Activated CD8-positive, alpha-beta memory T cell treated with anti-CD3 and anti-CD28 coated beads, Interleukin-2, amount 10 ng/mL, durations not matched to agents 7 days and 5 days (primary cell): ENCODE measurements around the gene LMBR1. TPM values are rescaled to one million over a fixed set of nuclear protein-coding genes. Genes with fewer than 3 reads are reported as not detected.
A peak's percentile ranks its signal among the peaks of the same experiment; 100 is the strongest.

Source experiments
- ATAC-seq: fragments of 150-1000 bp; cut with Tn5 transposase; one replicate; pipeline ENCODE4 v1.10.0; 2021; ENCODE audit warnings: moderate library complexity
- CTCF ChIA-PET: fragments of 350-600 bp; sonication (Branson Sonifier 250); formaldehyde crosslinking; loops from one replicate; lab custom pipeline; 2021; ENCODE audit warnings: antibody characterized with exemption; lab: Charles Lee
- DNase-seq: peaks from one replicate; pipeline ENCODE4 v3.0.0-alpha.2; 2020
- H3K27ac Mint-ChIP-seq: one replicate; pipeline ENCODE4 v1.8.0; 2021; ENCODE audit warnings: mild to moderate bottlenecking, mixed read lengths
- H3K27me3 Mint-ChIP-seq: one replicate; pipeline ENCODE4 v1.8.0; 2021; ENCODE audit warnings: mixed read lengths
- H3K36me3 Mint-ChIP-seq: one replicate; pipeline ENCODE4 v1.8.0; 2021; ENCODE audit warnings: mild to moderate bottlenecking, mixed read lengths
- H3K4me1 Mint-ChIP-seq: one replicate; pipeline ENCODE4 v1.8.0; 2021; ENCODE audit warnings: mixed read lengths
- H3K4me3 Mint-ChIP-seq: one replicate; pipeline ENCODE4 v1.8.0; 2021; ENCODE audit warnings: mild to moderate bottlenecking, moderate library complexity, mixed read lengths
- H3K9me3 Mint-ChIP-seq: one replicate; pipeline ENCODE4 v1.8.0; 2022; ENCODE audit warnings: low read depth, mixed read lengths
- total RNA-seq, 2 experiments: library from RNA; stranded (reverse); gene quantifications; one replicate each; pipeline ENCODE4 v1.2.3, GENCODE V29; 2021

LMBR1 gene
- total RNA-seq, 2 experiments from 2014 or later, result 64.0 to 69.8 TPM

DNA sequence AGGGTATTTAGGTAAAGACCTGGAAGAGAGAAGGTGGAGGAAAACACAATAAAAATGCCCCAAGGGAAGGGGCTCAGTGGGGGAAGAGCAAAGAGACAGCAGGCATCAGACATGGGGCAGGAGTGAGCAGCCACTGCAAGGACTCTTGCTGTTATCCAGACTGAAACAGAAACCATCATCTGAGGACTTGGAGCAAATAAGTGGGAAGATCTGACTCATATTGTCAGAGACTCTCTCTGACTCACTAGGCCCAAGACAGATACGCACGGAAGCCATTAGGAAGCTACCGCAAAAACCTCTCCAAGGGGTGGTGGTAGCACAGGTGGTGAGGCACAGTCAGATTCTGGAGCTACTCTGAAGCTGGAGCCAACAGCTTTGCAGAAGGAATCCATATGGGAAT, 141.7 kb downstream of the LMBR1 start:
- peak; percentile 78 for DNase-seq
- peaks cover 24% of the 10 kb centered on the region for H3K36me3 Mint-ChIP-seq

DNA sequence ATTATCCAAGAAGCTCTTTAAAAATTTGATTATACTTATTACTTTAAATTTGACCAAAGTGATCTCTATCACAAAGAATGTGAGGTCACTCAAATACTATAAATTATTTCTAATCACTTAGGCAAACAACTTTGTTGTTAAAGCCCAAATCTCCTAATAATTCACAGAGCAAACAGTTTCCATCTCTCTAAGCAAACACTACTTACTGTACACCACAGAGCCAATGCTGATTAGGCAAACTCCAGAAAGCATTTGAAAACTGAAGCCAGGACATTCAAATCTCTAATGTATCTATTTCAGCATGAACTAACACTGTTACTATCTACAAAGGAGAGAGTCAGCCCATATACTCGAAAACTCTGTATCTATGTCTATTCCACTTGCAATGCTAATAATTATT, 145.3 kb downstream of the LMBR1 start:
- H3K27me3 Mint-ChIP-seq, result no peaks in the 10 kb centered on the region
- ATAC-seq (no peak), DNase-seq (no peak)
- H3K4me3 Mint-ChIP-seq, result no peak overlapping the region
- CTCF ChIA-PET, result no interaction called here
- no peak overlapping the region for H3K27ac Mint-ChIP-seq
- peaks cover 18% of the 10 kb centered on the region for H3K36me3 Mint-ChIP-seq
- no peaks in the 10 kb centered on the region for H3K4me1 Mint-ChIP-seq
- H3K9me3 Mint-ChIP-seq, result no peaks in the 10 kb centered on the region

More for the DNA sequence above, 141.7 kb downstream of the LMBR1 start:
- Mint-ChIP-seq H3K4me3 (no peak overlapping the region), H3K27ac (peak overlapping the region; percentile 35), H3K27me3 (no peaks in the 10 kb centered on the region), H3K4me1 (peaks cover 14% of the 10 kb centered on the region), H3K9me3 (no peaks in the 10 kb centered on the region)
- ATAC-seq, result peak; percentile 96
- CTCF ChIA-PET, result no interaction called here

DNA sequence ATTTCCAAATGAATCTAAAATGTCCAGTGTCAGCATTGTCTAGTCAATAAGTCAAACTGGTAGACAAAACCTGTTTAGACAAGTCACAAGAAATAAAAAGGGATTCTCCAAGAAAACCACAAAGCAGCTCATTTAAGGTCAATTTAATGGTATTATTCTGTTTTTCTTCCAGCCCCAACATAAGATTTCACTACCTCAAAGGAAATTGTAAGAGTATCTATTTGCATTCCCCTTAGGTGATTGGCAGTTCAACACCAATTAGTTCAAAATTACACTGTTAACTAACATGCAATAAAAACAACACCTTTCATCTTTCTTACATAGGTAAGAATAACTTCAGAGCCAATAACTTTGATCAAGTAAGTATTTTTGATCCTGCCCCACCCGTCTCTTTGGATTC, 146.1 kb downstream of the LMBR1 start:
- Mint-ChIP-seq H3K9me3 (no peaks in the 10 kb centered on the region), H3K27me3 (no peaks in the 10 kb centered on the region)
- CTCF ChIA-PET, result no interaction called here

DNA sequence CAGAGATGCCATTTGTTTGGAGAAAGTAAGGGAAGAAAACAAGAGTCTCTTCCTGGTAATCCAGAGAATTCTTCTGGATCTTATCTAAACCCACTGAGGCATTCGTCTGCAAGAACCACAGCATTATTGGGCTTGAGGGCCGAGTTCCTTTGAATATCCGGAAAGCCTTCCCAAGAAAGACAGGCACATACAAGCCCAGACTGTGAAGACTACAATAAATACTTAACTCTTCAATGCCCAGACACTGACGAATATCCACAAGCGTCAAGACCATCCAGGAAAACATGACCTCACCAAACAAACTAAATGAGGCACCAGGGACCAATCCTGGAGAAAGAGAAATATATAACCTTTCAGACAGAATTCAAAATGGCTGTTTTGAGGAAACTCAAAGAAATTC, 153.4 kb downstream of the LMBR1 start:
- H3K9me3 Mint-ChIP-seq, result peaks cover 2% of the 10 kb centered on the region
- H3K27ac Mint-ChIP-seq, result no peak overlapping the region
- ATAC-seq (no peak), DNase-seq (no peak)
- CTCF ChIA-PET, result no interaction called here
- H3K27me3 Mint-ChIP-seq, result no peaks in the 10 kb centered on the region
- H3K4me3 Mint-ChIP-seq, result no peak overlapping the region
- H3K4me1 Mint-ChIP-seq, result no peaks in the 10 kb centered on the region
- peaks cover 57% of the 10 kb centered on the region for H3K36me3 Mint-ChIP-seq

More for the DNA sequence above, 146.1 kb downstream of the LMBR1 start:
- DNase-seq (no peak), ATAC-seq (no peak)
- peaks cover 25% of the 10 kb centered on the region for H3K36me3 Mint-ChIP-seq
- no peak overlapping the region for H3K27ac Mint-ChIP-seq
- no peak overlapping the region for H3K4me3 Mint-ChIP-seq
- H3K4me1 Mint-ChIP-seq, result no peaks in the 10 kb centered on the region

DNA sequence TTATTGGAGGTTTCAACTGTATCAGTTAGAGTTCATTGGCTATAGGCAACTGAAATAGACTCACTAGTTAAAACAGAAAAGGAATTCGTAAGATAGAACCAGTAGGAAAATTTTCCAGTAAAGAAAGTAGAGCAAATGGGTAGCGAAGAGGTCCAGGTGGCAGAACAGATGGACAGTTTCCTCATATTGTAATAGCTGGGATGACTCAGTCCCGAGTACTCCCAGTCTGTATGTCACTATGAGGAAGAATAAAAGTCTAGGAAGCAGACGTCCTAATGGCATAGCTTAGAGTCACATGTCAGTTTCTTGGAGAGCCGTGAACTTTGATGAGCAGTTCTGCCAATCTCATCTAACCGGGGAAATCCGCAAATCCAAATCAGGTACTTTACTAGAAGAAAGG, 157.1 kb downstream of the LMBR1 start:
- Mint-ChIP-seq H3K4me3 (no peak overlapping the region), H3K9me3 (peaks cover 8% of the 10 kb centered on the region), H3K27ac (no peak overlapping the region), H3K27me3 (no peaks in the 10 kb centered on the region), H3K4me1 (no peaks in the 10 kb centered on the region), H3K36me3 (peaks cover 66% of the 10 kb centered on the region)
- CTCF ChIA-PET, result no interaction called here
- ATAC-seq (no peak), DNase-seq (no peak)

DNA sequence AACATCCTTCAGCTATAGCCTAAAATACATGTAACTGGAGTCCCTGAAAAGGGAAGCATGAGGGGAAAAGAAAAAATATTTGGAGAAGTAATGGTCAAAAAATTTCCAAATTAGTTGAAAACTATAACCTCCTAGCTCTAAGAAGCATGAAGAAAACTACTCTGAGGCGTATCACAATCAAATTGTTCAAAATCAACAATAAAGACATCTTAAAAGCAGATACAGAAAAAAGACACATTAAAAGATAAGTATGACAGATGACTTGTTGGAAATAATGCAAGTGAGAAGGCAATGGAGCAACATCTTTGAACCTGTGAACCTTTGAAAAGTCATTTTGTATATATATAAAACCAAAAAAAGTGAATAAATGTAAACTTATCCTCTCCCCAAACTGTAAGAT, 159.3 kb downstream of the LMBR1 start:
- Mint-ChIP-seq H3K27me3 (no peaks in the 10 kb centered on the region), H3K9me3 (peaks cover 8% of the 10 kb centered on the region), H3K4me3 (no peak overlapping the region), H3K4me1 (no peaks in the 10 kb centered on the region), H3K36me3 (peaks cover 65% of the 10 kb centered on the region), H3K27ac (no peak overlapping the region)
- ATAC-seq (no peak), DNase-seq (no peak)
- CTCF ChIA-PET, result no interaction called here

DNA sequence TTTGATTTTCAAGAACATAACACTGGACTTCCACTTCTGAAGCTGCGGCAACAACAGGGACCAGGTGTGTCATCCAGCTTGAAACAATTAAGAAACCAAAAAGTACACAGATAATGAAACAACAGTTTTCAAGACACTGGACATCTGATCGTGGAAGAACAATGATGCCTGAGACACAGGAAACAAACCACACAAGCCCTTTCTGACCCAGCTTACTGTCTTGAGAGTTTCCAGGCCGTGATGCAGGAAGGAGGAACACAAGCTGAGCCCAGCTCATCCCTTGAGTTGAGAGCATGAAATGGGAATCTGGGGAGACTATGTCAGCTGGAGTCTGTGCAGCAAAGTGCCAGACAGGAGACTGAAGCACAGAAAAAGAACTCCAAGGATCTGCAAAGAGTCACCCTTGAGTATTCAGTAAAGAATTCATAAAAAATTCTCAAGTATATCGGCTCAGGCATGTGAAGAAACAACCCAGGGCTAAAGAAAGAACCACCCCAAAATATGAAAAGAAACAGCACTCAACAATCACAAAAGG, 160.8 kb downstream of the LMBR1 start:
- CTCF ChIA-PET, result no interaction called here
- H3K9me3 Mint-ChIP-seq, result peaks cover 8% of the 10 kb centered on the region
- H3K27ac Mint-ChIP-seq, result no peak overlapping the region
- peaks cover 62% of the 10 kb centered on the region for H3K36me3 Mint-ChIP-seq
- no peaks in the 10 kb centered on the region for H3K27me3 Mint-ChIP-seq
- DNase-seq (no peak), ATAC-seq (no peak)
- H3K4me1 Mint-ChIP-seq, result no peaks in the 10 kb centered on the region
- H3K4me3 Mint-ChIP-seq, result no peak overlapping the region

DNA sequence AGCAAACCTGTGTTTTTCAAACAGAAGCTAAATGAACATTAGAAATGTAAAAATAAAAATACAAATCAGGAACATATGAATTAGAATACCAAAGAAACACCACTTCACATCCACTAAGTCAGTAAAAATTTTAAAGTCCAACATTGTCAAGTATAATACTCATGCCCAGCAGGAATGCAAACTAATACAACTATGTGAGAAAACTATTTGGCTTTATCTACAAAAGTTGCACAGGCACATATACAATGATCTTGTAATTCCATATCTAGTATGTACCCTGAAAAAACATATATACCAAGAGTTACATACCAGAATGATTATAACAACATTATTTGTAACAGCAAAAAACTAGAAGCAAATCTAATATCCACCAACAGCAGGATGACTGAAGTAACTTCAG, 161.3 kb downstream of the LMBR1 start:
- H3K36me3 Mint-ChIP-seq, result peaks cover 59% of the 10 kb centered on the region
- H3K4me1 Mint-ChIP-seq, result no peaks in the 10 kb centered on the region
- DNase-seq (no peak), ATAC-seq (no peak)
- H3K27ac Mint-ChIP-seq, result no peak overlapping the region
- CTCF ChIA-PET, result no interaction called here
- H3K27me3 Mint-ChIP-seq, result no peaks in the 10 kb centered on the region
- H3K9me3 Mint-ChIP-seq, result peaks cover 8% of the 10 kb centered on the region
- no peak overlapping the region for H3K4me3 Mint-ChIP-seq

DNA sequence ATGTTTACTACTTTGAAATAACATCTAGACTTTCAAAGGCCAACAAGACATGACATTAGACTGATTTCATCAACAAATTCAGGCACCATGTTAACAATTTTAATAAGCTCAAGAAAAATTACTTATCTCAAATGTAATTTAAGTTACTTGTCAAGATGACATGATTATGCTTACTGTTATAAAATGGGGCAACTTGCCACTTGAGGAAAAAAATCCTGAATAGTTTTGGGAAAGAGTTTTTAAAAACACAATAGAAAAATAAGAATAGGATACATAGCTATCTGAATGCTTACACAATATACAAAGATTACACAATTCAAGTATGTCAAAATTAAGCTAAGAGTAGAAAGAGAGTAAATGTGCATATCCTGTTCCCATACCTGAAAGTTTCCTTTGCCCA, 167.0 kb downstream of the LMBR1 start:
- peaks cover 13% of the 10 kb centered on the region for H3K36me3 Mint-ChIP-seq
- H3K4me1 Mint-ChIP-seq, result no peaks in the 10 kb centered on the region
- ATAC-seq (no peak), DNase-seq (no peak)
- no peaks in the 10 kb centered on the region for H3K27me3 Mint-ChIP-seq
- no peaks in the 10 kb centered on the region for H3K9me3 Mint-ChIP-seq
- H3K4me3 Mint-ChIP-seq, result no peak overlapping the region
- CTCF ChIA-PET, result interaction anchor here (1.5 kb wide), 1 partner anchor 1127 kb away, joined by 3 read pairs; no protein-coding TSS in a partner anchor
- no peak overlapping the region for H3K27ac Mint-ChIP-seq

DNA sequence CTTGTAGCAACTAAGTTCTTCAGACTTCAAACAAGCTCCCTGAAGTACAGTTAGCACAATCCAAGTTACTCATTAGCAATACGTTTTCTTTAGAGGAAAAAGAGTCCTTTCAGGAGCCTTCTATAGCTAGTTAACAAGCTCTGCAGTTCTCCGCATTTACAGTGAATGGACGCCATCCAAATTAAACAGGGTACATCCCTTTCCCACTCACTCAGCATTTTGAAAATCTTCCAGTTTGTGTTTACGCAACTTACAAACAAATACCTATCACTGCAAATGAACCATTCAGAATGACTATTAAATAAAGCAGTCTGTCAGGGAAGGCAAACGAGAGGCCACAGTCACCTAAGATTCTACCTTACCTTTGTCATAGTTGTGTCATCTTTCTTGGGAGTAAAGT, 167.9 kb downstream of the LMBR1 start:
- no peak for ATAC-seq
- Mint-ChIP-seq H3K4me1 (no peaks in the 10 kb centered on the region), H3K4me3 (no peak overlapping the region), H3K27ac (no peak overlapping the region), H3K9me3 (no peaks in the 10 kb centered on the region), H3K36me3 (peaks cover 13% of the 10 kb centered on the region), H3K27me3 (no peaks in the 10 kb centered on the region)
- DNase-seq, result no peak
- CTCF ChIA-PET, result interaction anchor here (1.5 kb wide), 1 partner anchor 1126 kb away, joined by 3 read pairs; no protein-coding TSS in a partner anchor

DNA sequence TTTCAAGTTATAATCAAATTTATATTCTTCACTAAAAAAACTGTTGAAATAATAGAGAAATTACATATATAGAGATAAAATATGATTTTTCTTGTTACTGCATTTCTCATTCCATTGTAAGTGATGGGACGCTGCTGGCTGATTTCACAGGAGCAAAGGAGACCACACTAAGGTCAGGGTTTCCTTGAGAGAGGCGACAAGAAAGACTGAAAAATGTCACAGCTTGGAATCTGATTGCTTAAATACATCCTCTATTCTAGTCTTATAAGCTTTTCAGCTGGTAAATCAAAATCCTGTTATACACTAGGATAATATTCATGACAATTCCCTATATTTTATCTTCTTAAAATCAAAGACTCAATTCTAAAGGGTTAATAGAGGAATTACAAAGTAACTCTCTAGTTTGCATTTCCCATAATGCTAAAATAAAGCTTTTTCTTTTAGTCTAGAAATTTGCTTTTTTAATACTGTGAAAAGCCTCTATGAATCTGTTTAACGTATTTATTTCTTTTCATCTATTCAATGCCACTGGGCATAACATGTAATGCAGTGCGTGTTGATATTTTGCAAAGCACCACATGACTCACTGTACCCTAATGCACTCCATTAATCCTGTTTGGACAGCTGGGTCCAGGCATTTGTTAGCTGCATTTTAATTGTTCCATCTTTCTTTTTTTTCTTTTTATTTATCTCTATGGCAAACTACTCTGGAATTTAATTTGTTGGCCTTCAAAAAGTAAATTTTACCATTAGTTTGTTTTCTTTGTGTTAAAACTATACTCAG, 170.7 kb downstream of the LMBR1 start:
- Mint-ChIP-seq H3K9me3 (no peaks in the 10 kb centered on the region), H3K27me3 (no peaks in the 10 kb centered on the region), H3K36me3 (peaks cover 16% of the 10 kb centered on the region), H3K4me3 (no peak overlapping the region), H3K27ac (no peak overlapping the region), H3K4me1 (no peaks in the 10 kb centered on the region)
- CTCF ChIA-PET, result interaction anchor here (1.2 kb wide), 1 partner anchor 26 kb away, joined by 3 read pairs; no protein-coding TSS in a partner anchor
- DNase-seq, result no peak
- no peak for ATAC-seq

DNA sequence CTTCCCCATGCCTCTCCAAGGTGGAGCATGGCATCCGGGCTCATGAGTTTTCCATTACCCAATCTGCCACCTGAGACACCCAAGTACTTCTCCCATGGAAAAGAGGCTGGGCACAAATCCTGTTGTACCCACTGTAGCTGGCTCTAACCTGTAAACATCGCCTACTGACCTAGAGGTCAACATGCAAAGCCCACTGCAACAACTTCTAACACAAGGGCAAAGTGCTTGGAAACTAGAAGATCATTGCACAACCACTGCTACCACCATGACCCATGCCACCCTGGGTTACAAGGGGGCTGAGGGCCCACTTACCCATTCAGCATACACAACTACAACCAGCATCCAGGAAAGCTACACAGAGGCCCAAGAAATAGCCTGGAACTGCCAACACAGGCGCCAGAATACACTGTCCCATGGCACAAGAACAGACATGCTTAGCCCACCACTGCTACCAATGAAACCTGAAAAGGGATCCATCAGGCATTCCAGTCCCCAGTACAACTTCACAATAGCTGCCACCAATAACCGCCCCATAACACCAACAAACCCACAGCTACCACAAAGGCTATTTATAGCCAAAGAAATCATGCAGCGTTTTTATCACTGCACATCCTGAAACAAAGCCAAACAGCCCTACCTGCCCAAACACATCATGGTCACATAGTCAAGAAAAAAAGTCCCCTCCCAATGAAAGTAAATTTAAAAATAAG, 189.1 kb downstream of the LMBR1 start:
- Mint-ChIP-seq H3K9me3 (peaks cover 10% of the 10 kb centered on the region), H3K4me1 (peaks cover 10% of the 10 kb centered on the region), H3K4me3 (no peak overlapping the region), H3K36me3 (peaks cover 56% of the 10 kb centered on the region), H3K27me3 (no peaks in the 10 kb centered on the region), H3K27ac (peak overlapping the region; percentile 18)
- CTCF ChIA-PET, result no interaction called here
- DNase-seq (no peak), ATAC-seq (no peak)

DNA sequence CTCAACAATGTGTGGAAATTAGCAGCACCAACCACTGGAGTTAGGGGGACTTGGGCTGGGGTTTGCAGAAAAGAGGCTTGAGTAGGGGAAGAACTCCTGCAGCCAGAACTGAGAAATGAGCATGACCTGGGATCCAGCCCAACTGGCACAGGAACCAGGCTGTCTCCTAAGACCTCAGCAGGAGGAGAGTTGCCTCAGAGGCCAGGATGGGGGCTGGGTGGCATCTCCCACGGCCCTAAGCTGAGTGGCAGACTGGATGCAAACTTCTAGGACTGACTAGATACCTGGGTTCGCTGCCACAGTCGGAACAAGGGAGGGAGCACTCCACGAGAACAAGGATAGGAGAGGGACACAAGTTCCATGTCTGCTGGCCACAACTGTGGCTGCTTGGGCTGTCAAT, 189.8 kb downstream of the LMBR1 start:
- ATAC-seq (no peak), DNase-seq (no peak)
- CTCF ChIA-PET, result no interaction called here
- Mint-ChIP-seq H3K4me1 (peaks cover 10% of the 10 kb centered on the region), H3K4me3 (no peak overlapping the region), H3K27me3 (no peaks in the 10 kb centered on the region), H3K27ac (no peak overlapping the region), H3K36me3 (peaks cover 61% of the 10 kb centered on the region), H3K9me3 (peaks cover 12% of the 10 kb centered on the region)

DNA sequence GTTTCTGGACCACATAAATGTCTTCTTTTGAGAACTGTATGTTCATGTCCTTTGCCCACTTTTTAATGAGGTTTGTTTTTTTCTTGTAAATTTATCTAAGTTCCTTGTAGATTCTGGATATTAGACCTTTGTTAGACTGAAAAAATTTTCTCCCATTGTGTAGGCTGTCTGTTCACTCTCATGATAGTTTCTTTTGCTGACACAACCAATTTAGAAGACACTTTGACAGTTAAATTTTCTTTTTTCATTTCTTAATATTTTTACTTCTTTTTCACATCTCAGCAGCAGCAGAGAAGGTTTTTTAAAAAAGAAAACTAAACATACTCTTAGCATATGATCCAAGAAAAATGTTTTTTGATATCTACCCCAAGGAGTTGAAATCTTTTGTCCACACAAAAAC, 190.6 kb downstream of the LMBR1 start:
- H3K36me3 Mint-ChIP-seq, result peaks cover 58% of the 10 kb centered on the region
- ATAC-seq (no peak), DNase-seq (no peak)
- no peaks in the 10 kb centered on the region for H3K27me3 Mint-ChIP-seq
- H3K27ac Mint-ChIP-seq, result no peak overlapping the region
- H3K4me3 Mint-ChIP-seq, result no peak overlapping the region
- CTCF ChIA-PET, result no interaction called here
- peaks cover 15% of the 10 kb centered on the region for H3K9me3 Mint-ChIP-seq
- peaks cover 10% of the 10 kb centered on the region for H3K4me1 Mint-ChIP-seq
